ENCODE measurements around the gene LAD1.

DNA sequence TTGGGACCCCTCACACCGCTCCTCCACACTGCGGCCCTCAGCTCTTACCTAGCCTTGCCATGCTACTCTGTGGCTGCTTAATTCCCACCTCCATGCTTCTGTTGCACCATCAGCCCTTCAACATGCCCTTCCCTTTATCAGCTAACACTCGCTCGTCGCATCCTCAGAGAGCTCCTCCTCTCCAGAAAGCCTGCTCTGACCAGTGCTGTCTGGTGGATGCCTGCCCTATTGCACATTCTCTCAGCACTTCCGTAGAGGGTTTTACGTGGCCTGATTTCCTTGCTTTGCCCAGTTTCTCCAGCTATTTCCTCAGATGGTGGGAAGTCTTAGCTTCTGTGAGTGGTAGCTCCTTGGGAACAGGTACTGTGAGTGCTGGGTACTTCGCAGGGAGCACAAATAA lies 10.3 kb upstream of the LAD1 start:
- TF ChIP-seq, protein P1, sequence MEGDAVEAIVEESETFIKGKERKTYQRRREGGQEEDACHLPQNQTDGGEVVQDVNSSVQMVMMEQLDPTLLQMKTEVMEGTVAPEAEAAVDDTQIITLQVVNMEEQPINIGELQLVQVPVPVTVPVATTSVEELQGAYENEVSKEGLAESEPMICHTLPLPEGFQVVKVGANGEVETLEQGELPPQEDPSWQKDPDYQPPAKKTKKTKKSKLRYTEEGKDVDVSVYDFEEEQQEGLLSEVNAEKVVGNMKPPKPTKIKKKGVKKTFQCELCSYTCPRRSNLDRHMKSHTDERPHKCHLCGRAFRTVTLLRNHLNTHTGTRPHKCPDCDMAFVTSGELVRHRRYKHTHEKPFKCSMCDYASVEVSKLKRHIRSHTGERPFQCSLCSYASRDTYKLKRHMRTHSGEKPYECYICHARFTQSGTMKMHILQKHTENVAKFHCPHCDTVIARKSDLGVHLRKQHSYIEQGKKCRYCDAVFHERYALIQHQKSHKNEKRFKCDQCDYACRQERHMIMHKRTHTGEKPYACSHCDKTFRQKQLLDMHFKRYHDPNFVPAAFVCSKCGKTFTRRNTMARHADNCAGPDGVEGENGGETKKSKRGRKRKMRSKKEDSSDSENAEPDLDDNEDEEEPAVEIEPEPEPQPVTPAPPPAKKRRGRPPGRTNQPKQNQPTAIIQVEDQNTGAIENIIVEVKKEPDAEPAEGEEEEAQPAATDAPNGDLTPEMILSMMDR (IDR thresholded peaks at IDR 0.05) = no peak
- TF ChIP-seq POLR2A (IDR thresholded peaks at IDR 0.05) = no peak
